Stomach (tissue), 4 donors: ENCODE data around the gene RBMS3.

Source experiments
- POLR2A ChIP-seq, 4 donors: fragments of 450-650 bp; IDR thresholded peaks; one replicate each; pipeline ENCODE4 v1.6.1; 2016; ENCODE audit warnings: antibody characterized with exemption in 4 of 4, control low read depth in 2 of 4, mild to moderate bottlenecking in 1 of 4, moderate library complexity in 1 of 4
- TF ChIP-seq, protein P1 (sequence below), 7 experiments: fragments of 450-650 bp in 4 of 7; fragments of 200-600 bp in 3 of 7; sonication (generic) in 3 of 7; IDR thresholded peaks; one replicate each; pipeline ENCODE4 v1.5.1; 2016 to 2019; ENCODE audit warnings: antibody characterized with exemption in 7 of 7, control low read depth in 2 of 7, mild to moderate bottlenecking in 1 of 7

DNA sequence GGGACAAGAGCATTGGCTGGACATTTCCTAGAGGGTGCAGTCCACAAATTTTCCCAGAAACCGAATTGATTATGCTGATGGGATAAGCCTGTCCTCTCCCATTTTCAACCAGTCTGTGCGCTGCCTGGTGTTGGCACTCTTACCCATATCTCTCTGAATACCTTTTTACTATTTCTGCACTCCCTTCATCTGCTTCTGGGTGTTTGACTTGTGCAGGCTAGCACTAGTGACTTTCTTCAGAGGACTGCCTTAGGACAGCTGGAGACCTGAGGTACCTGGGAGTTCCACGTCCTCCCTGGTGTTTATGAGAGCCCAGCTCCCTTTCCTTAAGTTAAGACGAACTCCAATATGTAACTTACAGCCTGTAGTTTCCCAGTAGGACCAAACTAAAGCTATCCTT lies 50.2 kb downstream of the RBMS3 start:
- TF ChIP-seq, protein P1, sequence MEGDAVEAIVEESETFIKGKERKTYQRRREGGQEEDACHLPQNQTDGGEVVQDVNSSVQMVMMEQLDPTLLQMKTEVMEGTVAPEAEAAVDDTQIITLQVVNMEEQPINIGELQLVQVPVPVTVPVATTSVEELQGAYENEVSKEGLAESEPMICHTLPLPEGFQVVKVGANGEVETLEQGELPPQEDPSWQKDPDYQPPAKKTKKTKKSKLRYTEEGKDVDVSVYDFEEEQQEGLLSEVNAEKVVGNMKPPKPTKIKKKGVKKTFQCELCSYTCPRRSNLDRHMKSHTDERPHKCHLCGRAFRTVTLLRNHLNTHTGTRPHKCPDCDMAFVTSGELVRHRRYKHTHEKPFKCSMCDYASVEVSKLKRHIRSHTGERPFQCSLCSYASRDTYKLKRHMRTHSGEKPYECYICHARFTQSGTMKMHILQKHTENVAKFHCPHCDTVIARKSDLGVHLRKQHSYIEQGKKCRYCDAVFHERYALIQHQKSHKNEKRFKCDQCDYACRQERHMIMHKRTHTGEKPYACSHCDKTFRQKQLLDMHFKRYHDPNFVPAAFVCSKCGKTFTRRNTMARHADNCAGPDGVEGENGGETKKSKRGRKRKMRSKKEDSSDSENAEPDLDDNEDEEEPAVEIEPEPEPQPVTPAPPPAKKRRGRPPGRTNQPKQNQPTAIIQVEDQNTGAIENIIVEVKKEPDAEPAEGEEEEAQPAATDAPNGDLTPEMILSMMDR (IDR thresholded peaks at IDR 0.05) = no peak
- no peak for TF ChIP-seq POLR2A (IDR thresholded peaks at IDR 0.05)
